GM19238 (cell line): Measurements from ENCODE around the gene NDNF.

Experiments used
- DNase-seq: peaks from one replicate; pipeline ENCODE4 v3.0.0; 2011; ENCODE audit warnings: low spot score; ENCODE audit not compliant: insufficient read length

Gene NDNF

DNA sequence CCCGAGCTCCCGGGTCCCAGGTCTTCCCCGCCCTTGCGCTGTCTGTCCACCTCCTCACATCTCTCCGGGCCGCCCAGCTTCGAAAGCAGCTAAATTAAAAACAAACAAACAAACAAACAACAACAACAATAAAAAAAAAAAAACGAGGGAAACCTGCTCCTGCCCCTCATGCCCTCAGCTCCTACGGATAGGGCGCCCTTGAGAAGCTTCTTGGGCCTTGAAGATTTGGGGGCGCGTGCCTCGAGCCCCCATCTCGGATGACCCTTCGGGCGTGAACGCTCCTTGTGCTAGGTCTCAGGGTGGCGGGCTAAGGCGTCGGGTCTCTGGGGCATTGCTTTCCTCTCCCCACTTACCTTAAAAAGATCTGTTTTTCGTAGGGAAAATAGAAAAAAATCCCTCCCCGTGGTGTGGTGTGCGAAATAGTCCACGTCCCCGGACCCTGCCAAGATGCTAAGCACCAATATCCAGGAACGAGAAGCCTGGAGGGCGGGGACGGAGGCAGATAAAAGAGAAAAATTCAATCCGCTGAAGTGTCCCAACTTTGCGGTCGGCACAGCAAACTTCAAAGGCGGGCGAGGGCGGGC is 603 bp downstream of the NDNF start:
- DNase-seq, result no peak

DNA sequence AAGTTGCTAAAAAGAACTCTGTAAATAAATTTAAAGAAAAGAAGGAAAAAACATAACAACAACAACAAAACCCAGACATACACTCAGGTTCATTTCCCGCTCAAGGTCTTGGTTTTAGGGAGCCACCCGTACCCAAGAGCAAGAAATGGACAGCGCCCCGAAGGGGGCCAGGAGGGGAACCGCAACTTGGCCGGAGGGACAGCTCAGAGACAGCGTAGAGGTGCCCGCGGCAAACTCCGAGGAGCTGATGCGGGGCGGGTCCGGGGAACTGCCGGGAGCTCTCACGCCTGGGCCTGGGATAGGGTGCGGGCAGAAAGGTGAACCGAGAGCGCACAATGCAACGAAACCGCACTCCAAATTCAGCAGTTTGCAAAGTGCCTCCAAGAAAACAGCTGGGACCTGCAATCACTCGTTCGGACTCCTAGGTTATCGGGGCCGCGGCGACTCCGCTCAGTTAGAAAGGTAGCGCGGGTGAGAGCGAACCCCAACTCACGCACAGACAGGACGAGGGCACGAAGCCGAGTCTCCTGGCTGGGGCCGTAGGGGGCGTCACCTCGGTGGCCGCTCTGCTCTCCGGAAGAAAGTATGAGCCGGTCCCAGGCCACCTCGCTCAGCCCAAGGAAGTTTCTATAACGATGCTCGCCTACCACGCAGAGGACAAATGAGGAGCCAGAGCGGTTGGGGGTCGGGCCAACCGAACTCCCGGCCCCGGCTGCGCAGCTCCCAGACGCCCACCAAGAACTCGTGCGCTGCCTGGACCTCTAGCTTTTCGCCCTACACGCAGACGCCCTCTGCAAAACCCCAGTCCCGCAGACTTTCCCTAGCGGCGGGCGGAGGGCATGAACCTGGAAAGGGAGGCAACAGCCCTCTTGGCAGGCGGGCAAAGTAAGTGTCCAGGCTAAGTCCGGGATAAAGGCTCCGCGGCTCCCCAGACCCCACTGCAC is 1.4 kb downstream of the NDNF start:
- no peak for DNase-seq

DNA sequence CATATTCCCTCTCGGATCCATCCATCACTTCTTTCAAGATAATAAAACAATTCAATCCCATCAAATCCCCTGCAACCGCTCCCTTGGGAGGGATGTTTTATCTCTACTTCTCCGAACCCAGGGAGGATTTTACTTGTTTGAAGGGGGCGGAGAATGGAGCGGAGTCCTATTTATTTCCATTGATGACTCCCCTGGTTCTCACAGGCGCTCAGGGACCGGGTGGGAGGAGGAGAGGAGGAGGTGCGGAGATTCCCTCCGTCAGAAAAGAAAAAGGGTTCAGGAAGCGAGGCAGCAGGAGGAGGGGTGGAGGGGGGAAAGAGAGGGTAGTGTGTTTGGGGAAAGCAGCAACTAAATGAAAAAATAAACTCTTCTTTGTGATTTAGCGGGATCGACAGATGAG is 2.1 kb downstream of the NDNF start:
- no peak for DNase-seq

DNA sequence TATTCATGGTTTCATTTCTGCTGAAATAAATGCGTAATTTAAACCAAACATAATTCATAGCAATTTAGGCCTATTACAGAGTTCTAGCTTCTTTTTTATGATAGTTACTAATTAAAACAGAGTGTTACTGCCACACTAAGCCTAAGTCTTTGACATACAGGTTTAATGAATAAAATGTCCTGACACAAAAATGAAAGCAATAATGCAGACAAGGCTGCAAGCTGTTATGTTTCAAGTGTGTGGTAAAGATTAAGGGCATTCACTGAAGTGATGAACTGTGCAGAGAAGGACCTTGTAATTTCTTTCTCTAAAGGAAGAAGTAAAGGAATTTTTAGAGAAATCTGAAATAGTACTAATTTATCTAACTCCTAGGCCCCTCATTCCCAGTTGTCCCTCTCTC is 2.9 kb downstream of the NDNF start:
- no peak for DNase-seq

DNA sequence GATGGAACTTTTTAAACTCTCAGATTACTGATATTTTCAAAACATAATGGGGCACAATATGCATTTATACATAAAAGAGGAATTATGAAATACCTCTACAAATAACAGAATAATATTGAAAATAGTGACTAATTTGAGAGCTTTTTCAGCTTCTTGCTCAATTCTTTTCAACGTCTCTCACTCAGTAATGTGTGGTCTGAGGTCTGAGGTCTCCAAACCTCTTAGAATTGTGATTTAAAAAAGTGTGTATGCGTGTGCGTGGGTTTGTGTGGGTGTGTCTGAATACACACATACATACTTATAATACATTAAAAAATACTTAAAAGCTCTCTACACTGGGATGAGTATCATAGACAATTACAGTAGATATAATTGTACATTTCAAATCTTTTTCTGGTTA is 7.9 kb downstream of the NDNF start:
- DNase-seq, result no peak

DNA sequence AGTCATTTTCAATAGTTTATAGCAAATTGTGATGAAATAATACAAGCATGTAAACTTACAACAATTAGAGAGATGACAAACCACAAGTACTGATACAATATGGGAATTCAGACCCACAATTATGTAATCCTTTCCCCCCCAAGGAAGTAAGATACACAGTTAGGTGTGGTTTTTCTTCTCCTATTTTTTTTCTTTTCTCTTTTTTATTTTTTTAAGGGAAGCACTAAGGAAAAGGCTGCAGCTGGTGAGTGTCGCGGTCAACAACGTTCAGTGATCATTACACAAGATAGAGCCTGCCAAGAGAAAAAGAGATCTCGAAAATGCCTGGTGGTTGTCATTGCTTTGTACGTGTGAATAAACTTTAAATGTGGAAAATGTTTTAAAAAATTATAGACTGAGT is 9.8 kb downstream of the NDNF start:
- DNase-seq, result no peak

DNA sequence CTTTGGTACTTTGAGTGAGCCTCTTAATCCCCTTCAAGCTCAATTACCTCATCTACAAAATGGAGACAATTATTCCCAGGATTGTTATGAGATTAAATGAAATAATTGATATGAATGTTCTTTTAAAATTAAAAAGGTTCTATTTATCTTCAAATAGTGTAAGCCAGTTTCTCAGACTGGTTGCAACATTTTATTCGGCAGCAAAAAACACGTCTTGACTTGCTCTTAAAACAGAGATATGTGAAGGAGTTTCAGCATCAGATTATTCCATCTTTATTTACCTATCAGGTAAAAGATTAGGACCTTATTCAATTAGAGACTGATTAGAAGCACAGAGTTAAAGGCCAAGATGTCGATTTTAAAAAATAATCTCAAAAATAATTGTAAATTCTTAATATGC is 10.5 kb downstream of the NDNF start:
- no peak for DNase-seq

DNA sequence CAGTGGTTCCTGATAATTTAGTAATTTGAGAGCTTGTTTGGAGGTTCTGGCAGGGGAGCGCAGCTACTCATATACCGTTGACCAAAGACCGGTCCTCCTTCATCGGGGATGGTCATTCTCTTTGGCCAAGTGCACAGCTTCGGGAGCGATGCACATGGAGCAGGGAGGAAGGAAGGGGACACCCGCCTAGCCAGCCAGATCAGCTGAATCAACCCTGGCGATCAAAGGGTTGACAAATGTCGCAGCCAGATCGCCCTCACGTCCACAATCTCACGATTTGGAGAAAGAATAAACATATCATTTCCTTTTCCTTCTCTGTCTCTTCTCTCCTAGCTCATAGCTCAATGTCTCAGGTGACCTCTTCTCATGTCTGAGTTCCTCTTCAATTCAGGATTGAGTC is 11.1 kb downstream of the NDNF start:
- DNase-seq, result no peak

DNA sequence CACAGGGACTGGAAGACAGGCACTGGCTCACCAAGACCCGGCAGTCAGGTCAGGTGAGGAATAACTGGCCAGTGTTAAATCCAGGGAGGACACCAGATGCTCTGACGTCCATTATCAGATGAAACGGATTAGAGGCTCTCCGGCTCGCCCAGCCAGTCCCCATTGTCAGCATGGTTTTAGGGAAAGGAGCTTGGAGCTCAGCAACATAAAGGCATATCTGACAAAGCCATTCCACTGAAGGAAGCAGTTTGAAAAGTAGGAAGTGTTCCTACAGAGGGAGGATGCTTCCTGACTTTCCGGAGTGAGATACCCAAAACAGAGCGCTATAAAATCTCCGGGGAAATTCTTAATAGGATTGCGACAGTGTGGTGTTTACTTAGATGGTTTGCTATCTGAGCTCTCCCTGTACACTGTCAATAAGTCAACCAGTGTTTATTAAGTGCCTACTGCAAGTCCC is 14.8 kb downstream of the NDNF start:
- no peak for DNase-seq

DNA sequence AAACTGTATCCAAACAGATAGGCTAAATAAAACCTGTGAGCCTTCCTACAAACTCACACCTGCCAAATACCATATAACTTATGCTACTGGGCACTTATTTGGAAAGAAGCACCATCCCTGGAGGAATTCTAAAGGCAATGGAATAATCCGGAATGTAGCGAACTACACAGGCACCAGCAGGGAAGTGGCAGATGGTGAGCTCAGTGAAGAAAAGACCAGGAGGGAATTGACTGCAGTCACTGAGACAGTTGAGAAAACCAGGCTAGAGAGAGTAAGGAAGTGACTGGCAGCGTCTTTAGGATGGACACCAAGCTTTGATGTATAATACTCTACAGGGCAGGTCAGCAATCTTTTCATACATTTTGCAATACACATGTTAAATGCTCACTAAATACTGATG is 16.3 kb downstream of the NDNF start:
- DNase-seq, result no peak

DNA sequence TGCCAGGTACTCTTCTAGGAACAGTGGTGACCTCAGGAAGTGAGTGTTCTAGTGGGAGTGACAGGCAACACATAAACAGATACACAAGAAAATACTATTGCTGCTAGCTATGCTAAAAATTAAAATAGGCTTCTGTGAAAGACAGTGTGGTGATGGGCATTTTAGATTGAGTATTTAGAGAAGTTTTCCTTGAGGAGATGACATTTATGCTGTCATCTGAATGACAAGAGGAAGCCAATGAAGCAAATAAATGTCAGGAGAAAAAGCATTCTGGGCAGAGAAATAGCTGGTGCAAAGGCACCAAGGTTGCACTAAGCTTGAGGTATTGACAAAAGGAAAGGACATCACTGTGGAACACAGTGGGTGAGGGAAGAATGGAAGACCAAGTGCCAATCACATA is 18.0 kb downstream of the NDNF start:
- no peak for DNase-seq

DNA sequence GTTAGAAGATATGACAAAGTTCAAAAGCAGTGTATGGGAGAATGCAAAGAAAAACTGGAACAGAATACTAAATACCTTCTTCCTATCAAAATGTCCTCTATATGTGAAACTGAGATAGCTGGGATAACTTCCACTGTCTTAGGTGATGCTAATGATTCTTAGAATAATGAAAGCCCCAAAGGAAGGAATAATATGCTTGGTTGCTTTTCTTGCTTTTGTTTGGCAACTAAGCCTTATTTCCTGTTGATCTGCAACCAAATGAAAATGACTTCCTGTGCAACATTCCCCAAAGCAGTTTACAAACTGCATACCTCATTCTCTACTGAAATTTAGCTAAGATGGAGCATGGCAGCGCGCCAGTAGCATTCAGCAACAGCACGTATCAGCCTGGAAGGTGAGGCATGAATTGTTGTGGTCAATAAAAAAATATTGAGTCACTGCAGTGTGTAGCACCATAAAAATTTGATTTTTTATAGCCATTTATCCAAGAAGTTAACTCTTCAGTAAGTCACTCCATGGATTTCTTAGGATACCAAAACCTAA is 18.7 kb downstream of the NDNF start:
- no peak for DNase-seq

DNA sequence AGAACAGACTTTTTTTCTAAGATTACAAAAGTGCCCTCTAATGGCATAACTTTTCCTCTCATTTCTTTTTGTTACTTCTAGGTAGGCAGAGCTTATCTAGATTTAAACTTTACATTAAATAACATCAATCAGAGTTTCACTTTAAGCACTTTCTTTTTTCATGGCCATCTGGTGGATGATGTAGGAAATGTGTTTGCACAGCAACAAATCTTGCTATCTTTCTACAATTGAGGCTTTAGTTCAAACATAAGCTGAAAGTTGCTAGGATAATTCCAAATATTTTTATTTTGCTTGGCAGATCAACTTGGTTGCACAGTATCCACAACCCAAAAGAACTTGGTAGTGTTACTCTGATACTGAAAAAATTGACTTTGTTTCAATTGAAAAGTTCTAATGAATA is 22.0 kb downstream of the NDNF start:
- DNase-seq, result no peak

DNA sequence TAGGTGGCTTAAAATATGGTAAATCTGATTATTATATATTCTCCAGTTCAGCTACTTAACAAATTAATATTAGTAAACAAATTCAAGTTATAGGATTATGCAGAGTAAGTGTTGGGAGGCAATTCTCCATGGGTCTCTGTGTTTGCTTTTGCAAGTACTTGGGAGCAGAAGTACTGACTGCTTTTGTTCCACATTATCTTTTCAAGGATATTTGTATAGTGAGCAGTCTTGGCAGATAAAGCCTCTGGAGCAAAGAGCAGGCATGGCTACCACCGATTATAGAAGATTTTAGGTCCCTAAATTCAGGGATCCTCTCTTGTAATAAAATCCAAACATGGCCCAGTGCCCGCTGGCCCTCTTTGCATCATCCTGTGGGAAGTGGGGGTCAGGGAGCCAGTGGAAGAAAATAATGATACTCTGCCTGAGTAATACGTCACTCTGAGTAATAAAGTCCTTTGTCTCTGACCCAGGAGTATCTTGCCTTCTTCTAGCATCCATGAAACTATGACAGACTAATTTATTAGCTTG is 23.2 kb downstream of the NDNF start:
- DNase-seq, result no peak

DNA sequence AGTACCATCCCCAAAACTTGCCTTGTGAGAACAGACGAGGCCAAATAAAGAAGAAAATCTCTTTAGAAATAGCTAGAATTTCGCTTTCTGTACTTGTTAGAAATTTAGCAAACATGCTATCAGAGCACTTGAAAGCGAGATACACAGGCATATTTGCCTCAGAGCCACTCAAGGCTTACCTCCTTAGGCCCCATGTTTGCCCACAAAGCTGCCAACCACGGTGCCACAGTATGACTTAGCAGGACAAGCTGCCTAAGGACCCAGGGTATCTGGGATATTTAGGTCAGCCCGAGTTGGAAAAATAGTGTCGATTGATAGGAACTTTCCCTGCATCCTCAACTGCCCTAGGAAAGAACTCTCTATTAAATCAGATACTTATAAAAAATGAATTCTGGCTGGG is 24.2 kb downstream of the NDNF start:
- DNase-seq, result no peak

DNA sequence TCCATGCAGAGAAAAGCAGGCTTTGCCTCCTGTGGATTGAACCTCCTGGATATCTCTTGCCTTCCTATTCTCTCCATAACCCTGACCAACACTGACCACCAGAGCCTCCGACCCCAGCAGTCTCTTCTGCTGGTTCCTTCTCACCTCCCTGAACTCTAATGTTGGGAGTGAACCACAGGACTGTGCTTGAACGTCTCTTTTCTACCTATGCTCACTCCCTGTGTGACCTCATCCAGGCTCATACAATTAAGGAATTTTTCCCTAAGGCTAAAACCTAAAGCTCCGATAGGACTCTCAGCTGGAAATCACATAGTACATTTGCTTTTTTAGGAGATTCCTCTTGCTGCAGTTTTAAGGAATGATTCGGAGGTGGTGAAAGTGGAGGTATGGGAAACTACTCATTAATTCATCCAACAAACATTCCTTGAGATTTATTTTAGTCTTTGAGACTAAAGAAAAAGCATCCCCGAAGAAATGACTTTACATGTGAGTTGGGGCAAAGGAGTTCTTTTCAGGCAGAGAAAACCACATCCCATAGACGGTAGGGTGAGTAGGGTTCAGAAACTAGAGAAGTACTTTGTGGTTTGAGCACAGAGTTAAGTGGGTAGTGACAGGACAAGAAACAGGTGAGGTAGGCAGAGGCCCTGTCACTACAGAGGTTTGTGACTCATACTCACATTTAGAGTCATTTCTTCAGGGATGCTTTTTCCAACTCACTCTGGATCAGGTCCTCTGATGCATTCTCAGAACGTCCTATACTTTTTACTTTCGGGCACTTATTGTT is 30.8 kb downstream of the NDNF start:
- no peak for DNase-seq

DNA sequence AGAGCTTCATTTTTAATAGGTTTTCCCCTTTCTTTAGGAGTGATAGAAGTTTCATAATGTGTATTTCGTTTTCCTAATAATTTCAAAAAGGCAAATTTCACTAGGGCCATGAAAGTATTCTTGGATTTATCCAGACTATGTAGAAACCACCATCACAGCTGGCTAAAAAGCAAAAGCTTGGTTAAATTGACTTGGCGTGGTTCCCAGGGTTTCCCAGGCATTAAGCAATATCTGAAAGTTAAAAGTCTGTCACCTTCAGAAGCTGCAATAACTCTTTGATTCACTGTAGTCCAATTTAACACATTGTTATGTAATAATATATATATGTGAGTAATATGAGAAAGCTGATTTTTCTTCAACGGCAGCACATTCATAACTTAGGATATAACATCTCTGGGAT is 38.3 kb downstream of the NDNF start:
- DNase-seq, result no peak

DNA sequence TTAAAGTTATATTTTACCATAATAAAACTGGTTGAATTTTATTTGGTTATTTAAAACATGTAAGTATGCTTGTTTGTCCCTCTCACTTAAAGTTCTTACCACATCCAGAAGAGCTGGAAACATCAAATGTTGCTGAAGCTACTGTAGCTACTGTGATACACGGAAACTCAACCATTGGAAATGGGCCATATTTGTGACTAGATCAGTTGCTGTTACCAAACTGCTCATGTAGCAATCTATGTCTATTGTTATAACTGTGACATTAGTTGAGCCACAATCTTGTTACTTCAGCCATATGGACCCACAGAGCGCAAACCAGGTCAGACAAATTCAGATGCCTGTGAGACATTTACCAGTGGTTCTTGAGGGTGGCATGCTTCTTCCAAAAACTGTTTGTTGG is 41.6 kb downstream of the NDNF start:
- DNase-seq, result no peak

DNA sequence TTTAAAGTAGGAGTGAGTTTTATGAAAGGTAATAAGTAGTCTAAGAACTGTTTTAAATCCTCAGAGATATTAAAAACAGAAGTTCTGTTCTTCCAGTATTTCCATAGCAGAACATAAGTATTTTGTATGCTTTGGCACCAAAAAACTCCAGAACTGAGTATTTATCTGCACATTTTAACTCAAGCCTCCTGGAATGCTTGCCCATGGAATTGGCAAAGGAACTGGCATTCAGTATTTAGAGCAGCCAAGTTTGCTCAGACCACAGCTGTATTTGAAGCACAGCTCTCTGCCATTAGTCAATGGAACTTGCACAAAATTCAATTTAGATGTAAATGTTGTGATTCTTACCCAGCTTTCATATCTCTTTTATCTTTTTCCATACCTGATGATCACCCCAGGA is 42.2 kb downstream of the NDNF start:
- no peak for DNase-seq

DNA sequence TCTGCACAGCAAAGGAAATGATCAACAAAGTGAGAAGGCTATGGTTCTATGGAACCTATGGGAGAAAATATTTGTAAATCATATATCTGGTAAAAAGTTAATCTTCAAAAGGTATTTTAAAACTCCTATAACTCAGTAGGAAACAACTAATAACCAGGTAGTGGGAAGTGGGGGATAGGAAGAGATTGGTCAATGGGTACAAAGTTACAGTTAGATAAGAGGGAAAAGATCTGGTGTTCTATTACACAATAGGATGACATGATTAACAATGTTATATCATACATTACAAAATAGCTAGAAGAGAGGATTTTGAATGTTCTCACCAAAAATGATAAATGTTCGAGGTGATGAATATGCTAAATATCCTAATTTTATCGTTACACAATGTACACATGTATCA is 46.3 kb downstream of the NDNF start:
- no peak for DNase-seq

DNA sequence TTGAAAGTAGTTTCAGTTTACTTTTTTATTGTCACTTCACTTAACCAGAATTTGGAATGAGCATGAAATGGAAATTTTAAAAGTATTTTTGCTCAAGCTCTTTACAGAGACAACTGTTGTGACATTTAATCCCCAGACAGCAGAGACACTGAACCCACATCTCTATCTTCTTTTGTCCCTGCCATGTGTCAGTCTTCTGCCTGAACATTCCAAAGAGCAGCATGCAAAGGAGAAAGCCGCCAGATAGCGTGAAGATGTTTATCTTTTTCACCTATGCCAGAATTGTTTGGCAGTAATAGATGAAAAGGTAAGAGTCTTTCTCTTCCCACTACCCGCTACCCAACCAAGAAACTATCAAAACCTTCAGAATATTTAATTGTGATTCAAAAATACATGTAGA is 46.8 kb downstream of the NDNF start:
- no peak for DNase-seq

DNA sequence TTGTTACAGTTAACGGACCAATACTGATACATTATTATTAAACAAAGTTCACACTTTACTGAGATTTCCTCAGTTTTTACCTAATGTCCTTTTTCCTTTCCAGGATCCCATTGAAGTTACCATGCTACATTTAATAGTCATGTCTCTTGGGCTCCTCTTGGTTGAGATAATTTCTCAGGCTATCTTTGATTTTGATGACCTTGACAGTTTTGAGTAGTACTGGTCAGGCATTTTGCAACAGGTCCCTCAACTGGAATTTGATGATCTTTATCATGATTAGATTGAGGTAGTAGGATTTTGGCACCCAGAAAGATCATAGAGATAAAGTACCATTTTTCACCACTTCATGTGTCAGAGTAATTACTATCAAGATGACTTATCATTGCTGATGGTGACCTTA is 53.8 kb downstream of the NDNF start:
- no peak for DNase-seq
